Motor neuron (in vitro differentiated cells): Measurements from ENCODE around the gene UNC80. TPM values are rescaled to one million over a fixed set of nuclear protein-coding genes. Genes with fewer than 3 reads are reported as not detected.

ENCODE experiments used
- ATAC-seq, 8 experiments: fragments of 200-7000 bp; cut with Tn5 transposase; replicated peaks in 6 of 8; 2 replicates each; pipeline ENCODE4 v1.8.0; 2021; ENCODE audit warnings: mild to moderate bottlenecking in 8 of 8, moderate library complexity in 8 of 8
- H3K27ac ChIP-seq, 2 donors: fragments of 250-450 bp; sonication (Bioruptor Pico); 2 replicates each; pipeline ENCODE4 v1.9.0; 2021; ENCODE audit warnings: antibody characterized with exemption in 2 of 2, mild to moderate bottlenecking in 2 of 2, moderate library complexity in 1 of 2
- H3K4me1 ChIP-seq, 2 donors: fragments of 250-450 bp; sonication (Bioruptor Pico); replicated peaks in 1 of 2; 2 replicates each; pipeline ENCODE4 v1.6.1; 2021; ENCODE audit warnings: antibody characterized with exemption in 2 of 2, mild to moderate bottlenecking in 2 of 2, moderate library complexity in 1 of 2
- H3K4me3 ChIP-seq, 5 donors: fragments of 250-450 bp; sonication (Bioruptor Pico); 2 replicates each; pipeline ENCODE4 v1.9.0; 2021; ENCODE audit warnings: antibody characterized with exemption in 5 of 5, mild to moderate bottlenecking in 5 of 5, moderate library complexity in 4 of 5
- WGBS, 10 experiments: fragments of 450-650 bp; shearing (Covaris generic); methylation state at CpG; one replicate each; pipeline ENCODE4 v1.0.0; 2022; 5-methylcytosine and 5-hydroxymethylcytosine counted together
- in situ Hi-C, 9 experiments: fragments of 400-800 bp; cut with MboI; loops; one replicate each; pipeline ENCODE4 v1.15.0; 2021; ENCODE audit warnings: low sequenced_read_pairs in 9 of 9, low pct_unique_long_range_greater_than_20kb in 2 of 9; ENCODE audit not compliant: unreplicated experiment in 9 of 9
- total RNA-seq, 8 experiments: library from RNA; unstranded; fragments of 300-600 nt; gene quantifications; 2 replicates each; pipeline versions ENCODE4 v1.2.3 to v1.2.4, GENCODE V29; 2022

UNC80 gene
- total RNA-seq, 8 experiments from 2014 or later: 0.05 to 13.3 (median 9.1) TPM; not detected in 1

- H3K4me1 ChIP-seq: peaks cover 4 to 8% of the 10 kb centered on the region in 2 donors
- in situ Hi-C loops: no loop called here
These were observed 164.6 kb downstream of the UNC80 start for GRCh38 chr2:209936106-209936666.

GRCh38 chr2:209937893-209938292, 166.3 kb downstream of the UNC80 start:
- Histone ChIP-seq H3K4me1 (peaks cover 4 to 8% of the 10 kb centered on the region in 2 donors), H3K27ac (no peak overlapping the region), H3K4me3 (no peak overlapping the region)
- ATAC-seq: no peak
- in situ Hi-C loops: no loop called here

More at GRCh38 chr2:209936106-209936666, 164.6 kb downstream of the UNC80 start:
- Histone ChIP-seq H3K27ac (no peak overlapping the region), H3K4me3 (no peak overlapping the region)
- no peak for ATAC-seq
- WGBS, 10 experiments: 17 to 100% (median 84%) methylated on average over 1 to 2 of the region's 3 CpGs; no CpG with 5 or more reads in 1 of the 10 experiments

- WGBS, 10 experiments: 0 to 100% (median 85%) methylated on average over 1 of the region's 1 CpG; no CpG with 5 or more reads in 2 of the 10 experiments
- H3K4me1 ChIP-seq: peaks cover 0 to 6% of the 10 kb centered on the region in 2 donors
- no peak for ATAC-seq
- no peak overlapping the region for H3K27ac ChIP-seq
- H3K4me3 ChIP-seq: no peak overlapping the region
- in situ Hi-C loops: no loop called here
These were observed 167.3 kb downstream of the UNC80 start for GRCh38 chr2:209938906-209939305.

DNA sequence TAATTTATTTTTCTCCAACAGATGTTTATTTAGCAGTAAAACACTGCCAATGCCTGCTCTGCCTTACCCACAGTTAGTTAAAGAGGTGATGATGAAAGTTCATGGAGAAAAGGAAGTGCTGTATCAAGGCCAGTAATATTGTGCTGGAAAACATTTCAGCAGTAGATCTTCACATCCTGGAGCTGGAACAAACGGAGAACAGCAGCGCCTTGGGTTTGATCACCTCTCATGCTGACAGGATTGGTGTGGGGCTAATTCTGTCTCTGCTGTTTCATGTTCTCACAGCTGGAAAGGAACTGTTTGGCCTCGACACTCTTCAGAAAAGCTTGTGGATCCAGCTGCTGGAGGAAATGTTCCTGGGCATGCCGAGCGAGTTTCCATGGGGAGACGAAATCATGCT, 169.3 kb downstream of the UNC80 start:
- Histone ChIP-seq H3K4me3 (no peak overlapping the region), H3K4me1 (no peaks in the 10 kb centered on the region), H3K27ac (no peak overlapping the region)
- in situ Hi-C loops: no loop called here
- WGBS, 10 experiments: 0 to 100% (median 90%) methylated on average over 2 to 6 of the region's 6 CpGs; no CpG with 5 or more reads in 2 of the 10 experiments
- ATAC-seq: no peak

GRCh38 chr2:209942426-209942825, 170.8 kb downstream of the UNC80 start:
- WGBS, 10 experiments: 13 to 91% (median 68%) methylated on average over 1 to 2 of the region's 2 CpGs
- peaks cover 0 to 2% of the 10 kb centered on the region in 2 donors for H3K4me1 ChIP-seq
- in situ Hi-C loops: no loop called here
- no peak for ATAC-seq
- no peak overlapping the region for H3K27ac ChIP-seq
- H3K4me3 ChIP-seq: no peak overlapping the region

DNA sequence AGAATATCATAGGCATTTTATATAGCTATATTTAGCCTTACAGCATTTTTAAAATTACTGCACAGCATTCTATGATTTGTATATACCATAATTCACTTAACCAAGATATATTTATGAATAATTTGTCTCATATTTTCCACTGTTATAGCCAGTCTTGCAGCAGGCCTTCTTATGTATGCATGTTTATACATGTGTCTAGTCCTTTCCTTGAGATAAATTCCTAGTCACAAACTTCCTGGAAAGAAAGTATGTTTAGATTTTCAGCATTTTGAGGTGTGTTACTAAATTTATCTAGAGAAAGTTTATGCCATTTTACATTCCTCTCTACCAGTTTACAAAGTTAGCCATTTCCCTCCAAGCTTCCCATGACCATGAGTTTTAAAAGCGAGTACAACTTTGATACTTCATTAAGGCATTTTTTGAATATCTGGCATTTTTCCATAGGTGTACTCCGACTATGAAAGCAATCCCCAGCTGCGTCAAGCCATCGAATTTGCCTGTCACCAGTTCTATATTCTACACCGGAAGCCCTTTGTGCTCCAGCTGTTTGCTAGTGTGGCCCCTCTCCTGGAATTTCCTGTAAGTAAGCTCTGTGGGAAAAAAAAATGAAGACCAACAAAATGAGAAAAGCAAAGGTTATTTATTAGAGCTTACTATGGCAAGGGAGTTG, 171.4 kb downstream of the UNC80 start:
- ATAC-seq: no peak
- in situ Hi-C loops: no loop called here

GRCh38 chr2:209943776-209944175, 172.1 kb downstream of the UNC80 start:
- in situ Hi-C loops: no loop called here
- peaks cover 0 to 2% of the 10 kb centered on the region in 2 donors for H3K4me1 ChIP-seq
- no peak for ATAC-seq
- no peak overlapping the region for H3K27ac ChIP-seq
- no peak overlapping the region for H3K4me3 ChIP-seq

More for the DNA sequence above, 171.4 kb downstream of the UNC80 start:
- WGBS, 10 experiments: 17 to 100% (median 82%) methylated on average over 1 to 5 of the region's 5 CpGs; no CpG with 5 or more reads in 2 of the 10 experiments
- peaks cover 0 to 2% of the 10 kb centered on the region in 2 donors for H3K4me1 ChIP-seq
- no peak overlapping the region for H3K27ac ChIP-seq
- H3K4me3 ChIP-seq: no peak overlapping the region

DNA sequence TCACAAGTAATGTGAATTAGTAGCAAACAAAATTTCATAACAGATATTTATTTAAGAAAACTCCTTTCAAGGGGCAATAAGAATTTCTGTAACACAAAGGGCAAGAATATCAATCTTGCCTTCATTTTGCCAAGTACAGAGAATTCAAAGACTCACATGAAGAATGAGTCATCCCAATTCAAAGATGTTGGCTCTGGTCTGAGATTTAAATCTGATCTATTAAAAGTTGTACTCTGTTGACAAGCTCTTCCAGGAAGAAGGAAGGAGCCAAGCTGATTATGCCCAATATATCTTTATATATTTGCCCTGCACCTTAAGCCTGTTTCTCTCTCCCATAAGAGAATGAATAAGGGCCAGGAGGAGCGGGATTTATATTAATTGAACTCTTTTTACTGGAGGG, 174.9 kb downstream of the UNC80 start:
- ATAC-seq: peak in 4 of 8 experiments; percentile 21 to 86 (median 48)
- Histone ChIP-seq H3K4me3 (no peak overlapping the region), H3K4me1 (peaks cover 0 to 2% of the 10 kb centered on the region in 2 donors), H3K27ac (no peak overlapping the region)
- WGBS, 10 experiments: 0 to 100% (median 63%) methylated on average over 1 of the region's 1 CpG; no CpG with 5 or more reads in 2 of the 10 experiments
- in situ Hi-C loops: no loop called here

GRCh38 chr2:209956271-209956670, 184.6 kb downstream of the UNC80 start:
- ATAC-seq: no peak
- in situ Hi-C loops: loop anchor here in 2 of 9 experiments (25.0 kb wide), 3 partner anchors 256 to 619 kb away; no protein-coding TSS in a partner anchor

DNA sequence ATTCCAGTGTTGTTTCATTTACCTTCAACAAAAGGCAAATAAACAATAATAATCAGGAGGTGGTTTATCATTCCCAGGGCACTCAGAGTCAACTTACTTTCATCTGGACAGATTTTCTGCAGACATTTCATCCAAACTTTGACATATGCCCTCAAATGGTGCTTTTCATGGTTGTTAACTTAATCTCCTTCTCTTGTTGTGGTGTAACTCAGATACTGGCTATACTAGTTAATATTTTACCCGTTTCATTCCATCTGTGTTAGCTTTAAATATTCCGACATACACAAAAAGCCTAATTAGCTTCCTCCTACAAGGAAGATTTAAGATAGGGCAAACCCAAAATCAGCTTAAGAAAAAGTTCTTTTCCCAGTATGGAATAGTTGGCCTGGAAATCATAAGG, 186.4 kb downstream of the UNC80 start:
- no peak overlapping the region for H3K4me3 ChIP-seq
- no peak for ATAC-seq
- no peak overlapping the region for H3K27ac ChIP-seq
- in situ Hi-C loops: loop anchor here in 2 of 9 experiments (25.0 kb wide), 3 partner anchors 254 to 621 kb away; no protein-coding TSS in a partner anchor
- 12 to 64% (median 53%) methylated on average over 2 of the region's 2 CpGs; no CpG with 5 or more reads in 2 of the 10 experiments for WGBS, 10 experiments
- peaks cover 22 to 33% of the 10 kb centered on the region in 2 donors for H3K4me1 ChIP-seq

More at GRCh38 chr2:209956271-209956670, 184.6 kb downstream of the UNC80 start:
- Histone ChIP-seq H3K27ac (no peak overlapping the region), H3K4me1 (peaks cover 20 to 26% of the 10 kb centered on the region in 2 donors), H3K4me3 (no peak overlapping the region)
- 57 to 100% (median 100%) methylated on average over 1 to 2 of the region's 2 CpGs; no CpG with 5 or more reads in 4 of the 10 experiments for WGBS, 10 experiments

GRCh38 chr2:209960045-209960444, 188.4 kb downstream of the UNC80 start:
- Histone ChIP-seq H3K4me1 (peaks cover 22 to 36% of the 10 kb centered on the region in 2 donors), H3K27ac (peak overlapping the region; percentile 45 to 53), H3K4me3 (no peak overlapping the region)
- ATAC-seq: peak in 2 of 8 experiments; percentile 12 to 25
- in situ Hi-C loops: loop anchor here in 2 of 9 experiments (25.0 kb wide), 3 partner anchors 252 to 623 kb away; no protein-coding TSS in a partner anchor
- WGBS, 10 experiments: 0 to 49% (median 19%) methylated on average over 1 to 7 of the region's 7 CpGs

DNA sequence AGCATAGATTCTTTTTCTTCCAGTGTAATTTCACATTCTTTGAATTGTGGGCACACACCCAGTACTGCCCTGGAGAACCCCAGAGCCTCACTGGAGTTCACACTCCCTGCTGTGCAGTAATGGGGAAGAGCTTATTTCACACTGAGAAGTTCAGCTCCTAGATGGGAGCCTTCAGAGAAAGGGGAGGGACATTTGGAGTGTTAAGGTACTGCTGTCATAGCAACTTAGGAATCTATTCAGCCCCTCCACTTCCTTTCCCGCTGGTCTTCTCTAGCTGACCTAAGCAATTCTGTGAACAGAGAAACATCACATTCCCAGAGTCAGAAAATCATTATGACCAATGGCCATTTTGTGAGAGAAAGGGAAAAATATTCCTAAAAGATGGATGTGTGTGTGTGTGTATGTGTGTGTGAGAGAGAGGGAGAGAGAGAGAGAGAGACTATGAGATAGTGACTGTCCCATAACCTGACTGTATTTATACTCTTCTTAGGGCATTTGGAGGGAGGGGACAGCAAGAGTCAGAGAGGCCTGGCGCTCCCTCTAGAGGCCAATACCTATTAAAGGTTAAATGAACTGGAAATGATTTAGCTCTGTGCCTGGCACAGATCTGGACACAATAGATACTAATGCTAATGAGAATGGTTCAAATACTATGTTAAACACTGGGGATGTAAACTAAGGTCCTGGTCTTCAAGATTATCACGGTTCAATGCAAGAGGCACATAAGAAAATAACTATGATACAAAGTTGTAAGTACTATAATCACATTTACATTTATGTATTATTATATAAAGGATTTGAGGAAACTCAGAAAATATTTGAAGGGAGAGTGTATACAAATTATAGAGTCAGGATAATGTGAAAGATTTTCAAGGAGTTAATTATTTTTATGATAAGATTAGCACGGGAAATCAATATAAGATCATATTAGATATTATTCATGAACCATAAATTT, 189.3 kb downstream of the UNC80 start:
- H3K4me3 ChIP-seq: no peak overlapping the region

More for the DNA sequence above, 189.3 kb downstream of the UNC80 start:
- peak; percentile 88 to 97 (median 93) for ATAC-seq
- 0 to 60% (median 21%) methylated on average over 1 to 4 of the region's 4 CpGs for WGBS, 10 experiments
- H3K27ac ChIP-seq: peak overlapping the region; percentile 21 to 53
- peaks cover 22 to 36% of the 10 kb centered on the region in 2 donors for H3K4me1 ChIP-seq
- in situ Hi-C loops: loop anchor here in 2 of 9 experiments (25.0 kb wide), 3 partner anchors 251 to 624 kb away; no protein-coding TSS in a partner anchor
